Mononuclear cell (primary cell): ENCODE measurements around the gene ELAC1. TPM values are rescaled to one million over a fixed set of nuclear protein-coding genes. Genes with fewer than 3 reads are reported as not detected.
"Not testable (repeated sequence)": the region's sequence is repeated elsewhere in the genome, so short reads cannot be mapped to it uniquely, and the experiment has no call there.

Experiments
- H3K27me3 ChIP-seq: 2 replicates; pipeline ENCODE4 v1.6.0; 2011; ENCODE audit warnings: low read length, control low read depth; ENCODE audit not compliant: insufficient read depth
- H3K4me1 ChIP-seq: 2 replicates; pipeline ENCODE4 v1.5.1; 2011; ENCODE audit warnings: mild to moderate bottlenecking, low read length, control low read depth; ENCODE audit not compliant: insufficient read depth
- H3K4me3 ChIP-seq: 2 replicates; pipeline ENCODE4 v1.5.1; 2011; ENCODE audit warnings: mild to moderate bottlenecking, low read length, moderate library complexity
- H3K9me3 ChIP-seq: 2 replicates; pipeline ENCODE4 v1.5.1; 2011; ENCODE audit warnings: low read depth, mild to moderate bottlenecking, control low read depth, low read length
- total RNA-seq: library from RNA; depleted of rRNA; stranded (reverse); fragments of >200 nt; gene quantifications from one replicate; pipeline ENCODE4 v1.2.3, GENCODE V29; 2012

ELAC1 gene
- total RNA-seq, 1 donor: 8.7 TPM

DNA sequence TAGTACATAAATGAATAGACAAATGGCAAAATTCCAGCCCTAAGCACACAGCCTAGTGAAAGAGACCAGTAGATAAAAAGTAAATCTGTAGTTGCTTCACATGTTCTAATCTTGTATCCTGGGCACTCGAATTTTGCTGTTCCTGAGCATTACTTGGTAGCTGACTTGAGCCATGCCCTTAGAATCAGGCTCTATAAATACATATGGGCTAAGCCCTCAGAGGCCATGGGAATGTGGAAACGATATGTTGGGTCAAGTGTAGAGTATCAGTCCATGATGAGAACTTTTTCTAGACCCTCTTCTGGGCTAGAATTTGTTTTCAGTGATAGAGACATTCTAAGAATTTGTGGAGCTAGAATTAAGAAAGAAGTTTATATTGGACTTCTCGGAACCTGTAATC is 21.9 kb downstream of the ELAC1 start:
- H3K9me3 ChIP-seq: no peaks in the 10 kb centered on the region
- no peak overlapping the region for H3K4me3 ChIP-seq
- no peaks in the 10 kb centered on the region for H3K4me1 ChIP-seq
- H3K27me3 ChIP-seq: no peaks in the 10 kb centered on the region

DNA sequence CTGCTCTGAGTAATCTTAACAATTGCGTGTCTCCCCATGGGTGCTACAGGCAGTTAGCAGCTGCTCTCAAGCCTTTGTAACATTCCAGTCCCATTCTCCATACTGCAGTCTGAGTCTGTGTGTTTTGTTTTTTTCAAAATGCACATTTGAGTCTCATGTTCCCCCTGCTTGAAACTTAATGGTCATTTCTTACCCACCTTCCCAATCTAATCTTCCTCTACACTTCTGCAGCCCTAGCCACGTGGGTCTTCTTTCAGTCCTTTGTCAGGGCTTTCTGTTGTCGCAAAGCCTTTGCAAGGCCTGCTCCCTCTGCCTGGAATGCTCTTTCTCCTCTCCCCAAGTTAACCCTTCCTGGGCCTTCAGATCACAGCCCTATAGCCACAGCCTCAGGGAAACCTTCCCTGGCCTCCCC is 24.5 kb downstream of the ELAC1 start:
- H3K27me3 ChIP-seq: no peaks in the 10 kb centered on the region
- no peaks in the 10 kb centered on the region for H3K4me1 ChIP-seq
- H3K9me3 ChIP-seq: no peaks in the 10 kb centered on the region
- no peak overlapping the region for H3K4me3 ChIP-seq

DNA sequence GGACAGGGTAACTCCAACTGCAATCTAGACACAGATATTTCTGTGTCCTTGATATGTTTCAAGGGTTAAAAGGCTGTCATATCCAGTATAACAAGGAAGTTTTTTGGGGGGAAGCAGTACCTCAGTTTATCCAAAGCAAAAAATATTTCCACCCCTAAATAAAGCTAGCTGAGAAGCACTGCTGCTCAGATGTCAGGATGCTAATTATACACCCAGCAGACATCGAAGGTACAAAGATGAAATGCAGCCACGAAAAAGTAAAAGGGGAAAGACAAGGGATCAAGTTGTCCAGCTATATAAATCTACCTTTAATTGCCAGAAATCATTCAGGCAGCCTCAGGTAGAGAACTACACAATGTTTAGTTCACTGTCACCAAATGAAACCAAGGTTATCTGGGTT is 26.2 kb downstream of the ELAC1 start:
- no peaks in the 10 kb centered on the region for H3K4me1 ChIP-seq
- no peak overlapping the region for H3K4me3 ChIP-seq
- no peaks in the 10 kb centered on the region for H3K9me3 ChIP-seq

DNA sequence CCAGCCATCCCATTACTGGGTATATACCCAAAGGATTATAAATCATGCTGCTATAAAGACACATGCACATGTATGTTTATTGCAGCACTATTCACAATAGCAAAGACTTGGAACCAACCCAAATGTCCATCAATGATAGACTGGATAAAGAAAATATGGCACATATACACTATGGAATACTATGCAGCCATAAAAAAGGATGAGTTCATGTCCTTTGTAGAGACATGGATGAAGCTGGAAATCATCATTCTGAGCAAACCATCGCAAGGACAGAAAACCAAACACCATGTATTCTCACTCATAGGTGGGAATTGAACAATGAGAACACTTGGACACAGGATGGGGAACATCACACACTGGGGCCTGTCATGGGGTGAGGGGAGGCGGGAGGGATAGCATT is 35.3 kb downstream of the ELAC1 start:
- not testable (repeated sequence) for H3K4me1 ChIP-seq, H3K9me3 ChIP-seq, H3K27me3 ChIP-seq, H3K4me3 ChIP-seq

More for the DNA sequence above, 26.2 kb downstream of the ELAC1 start:
- H3K27me3 ChIP-seq: no peaks in the 10 kb centered on the region

DNA sequence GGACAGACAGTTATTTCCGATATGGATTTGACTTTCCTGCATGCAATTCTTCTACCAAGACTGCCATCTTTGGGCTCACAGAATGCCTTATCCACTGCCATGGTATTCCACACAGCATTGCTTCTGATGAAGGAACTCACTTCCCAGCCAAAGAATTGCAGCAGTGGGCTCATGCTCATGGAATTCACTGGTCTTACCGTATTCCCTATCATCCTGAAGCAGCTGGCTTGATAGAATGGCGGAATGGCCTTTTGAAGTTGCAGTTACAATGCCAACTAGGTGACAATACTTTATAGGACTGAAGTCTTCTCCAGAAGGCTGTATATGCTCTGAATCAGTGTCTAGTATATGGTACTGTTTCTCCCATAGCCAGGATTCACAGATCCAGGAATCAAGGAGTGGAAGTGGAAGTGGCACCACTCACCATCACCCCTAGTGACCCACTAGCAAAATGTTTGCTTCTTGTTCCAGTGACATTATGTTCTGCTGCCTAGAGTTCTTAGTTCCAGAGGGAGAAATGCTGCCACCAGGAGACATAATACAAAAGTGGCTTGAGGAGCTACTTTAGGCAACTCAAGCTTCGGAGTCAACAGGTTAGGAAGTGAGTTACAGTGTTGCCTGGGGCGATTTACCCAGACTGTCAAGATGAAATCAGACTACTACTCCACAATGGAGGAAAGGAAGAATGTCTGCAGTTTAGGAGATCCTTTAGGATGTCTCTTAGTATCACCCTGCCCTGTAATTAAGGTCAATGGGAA is 38.4 kb downstream of the ELAC1 start:
- H3K4me1 ChIP-seq: no peaks in the 10 kb centered on the region
- H3K9me3 ChIP-seq: no peaks in the 10 kb centered on the region
- H3K4me3 ChIP-seq: no peak overlapping the region
- no peaks in the 10 kb centered on the region for H3K27me3 ChIP-seq

DNA sequence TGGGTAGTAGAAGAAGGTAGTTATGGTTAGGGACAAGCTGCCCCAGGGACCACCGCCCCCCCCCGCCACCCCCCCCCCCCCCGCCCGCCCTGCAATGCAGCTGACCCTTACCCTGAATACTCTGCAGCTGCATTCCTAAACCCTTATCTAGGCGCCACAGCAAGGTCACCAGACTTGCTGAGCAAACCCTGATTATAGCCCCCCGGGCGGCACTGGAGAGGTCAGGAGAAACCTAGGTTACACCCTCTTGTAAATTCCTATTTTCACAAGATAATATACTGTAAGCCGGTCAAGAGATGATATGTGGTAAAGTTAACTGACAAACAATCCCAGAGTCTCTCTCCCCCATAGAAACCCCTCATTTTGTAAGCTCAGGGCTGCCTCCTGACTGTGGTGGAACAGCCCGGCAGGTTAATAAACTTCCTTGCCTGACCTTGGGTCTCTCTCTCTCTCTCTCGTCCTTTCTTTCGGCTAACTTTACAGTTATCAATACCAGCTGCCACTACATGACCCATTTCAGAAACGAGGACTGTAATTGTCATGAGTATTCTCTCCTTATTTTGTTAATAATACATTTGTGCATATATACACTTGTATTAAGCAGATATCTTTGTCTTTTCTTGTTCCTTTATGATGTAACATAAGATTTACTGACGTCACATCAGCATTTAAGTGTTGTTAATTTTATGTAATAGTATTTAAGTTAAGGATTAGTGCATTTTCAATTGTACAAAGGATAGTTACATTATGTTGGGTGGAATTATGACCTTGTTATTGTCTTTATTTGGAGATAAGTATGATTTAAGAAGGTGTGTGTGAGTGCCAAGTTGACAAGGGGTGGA is 39.3 kb downstream of the ELAC1 start:
- no peaks in the 10 kb centered on the region for H3K27me3 ChIP-seq
- no peak overlapping the region for H3K4me3 ChIP-seq
- H3K4me1 ChIP-seq: no peaks in the 10 kb centered on the region

DNA sequence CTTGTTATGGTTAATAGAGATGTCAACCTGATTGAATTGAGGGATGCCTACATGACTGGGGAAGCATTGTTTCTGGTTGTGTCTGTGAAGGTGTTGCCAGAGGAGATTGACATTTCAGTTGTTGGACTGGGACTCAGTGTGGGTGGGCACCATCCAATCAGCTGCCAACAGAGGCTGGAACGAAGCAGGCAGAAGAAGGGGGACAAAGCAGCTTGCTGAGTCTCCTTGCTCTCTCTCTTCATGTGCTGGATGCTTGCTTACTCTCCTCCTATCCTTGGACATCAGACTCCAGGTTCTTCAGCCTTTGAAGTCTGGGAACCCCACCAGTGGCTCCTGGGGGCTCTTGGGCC is 39.9 kb downstream of the ELAC1 start:
- H3K4me3 ChIP-seq: no peak overlapping the region
- no peaks in the 10 kb centered on the region for H3K27me3 ChIP-seq
- H3K9me3 ChIP-seq: no peaks in the 10 kb centered on the region
- no peaks in the 10 kb centered on the region for H3K4me1 ChIP-seq

More for the DNA sequence above, 39.3 kb downstream of the ELAC1 start:
- H3K9me3 ChIP-seq: no peaks in the 10 kb centered on the region

DNA sequence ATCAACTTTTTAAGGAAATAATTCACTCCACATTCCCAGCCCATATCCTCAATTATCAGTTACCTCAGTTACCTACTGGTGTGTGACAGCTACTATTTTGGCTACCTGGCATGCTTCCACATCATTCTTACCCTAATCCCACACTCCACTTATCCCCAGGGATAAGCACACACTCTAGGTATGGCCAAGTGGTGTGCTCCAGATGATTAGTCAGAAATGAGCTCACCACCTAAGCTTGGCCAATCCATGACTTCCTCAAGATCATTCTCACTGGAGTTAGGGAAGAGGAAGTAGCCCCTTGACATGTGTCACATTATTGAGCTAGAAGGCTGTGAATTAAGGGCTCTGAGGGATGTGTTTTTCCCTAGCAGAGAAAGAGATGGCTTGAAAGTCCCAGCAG is 41.2 kb downstream of the ELAC1 start:
- Histone ChIP-seq H3K27me3 (no peaks in the 10 kb centered on the region), H3K4me1 (no peaks in the 10 kb centered on the region), H3K9me3 (no peaks in the 10 kb centered on the region), H3K4me3 (no peak overlapping the region)

DNA sequence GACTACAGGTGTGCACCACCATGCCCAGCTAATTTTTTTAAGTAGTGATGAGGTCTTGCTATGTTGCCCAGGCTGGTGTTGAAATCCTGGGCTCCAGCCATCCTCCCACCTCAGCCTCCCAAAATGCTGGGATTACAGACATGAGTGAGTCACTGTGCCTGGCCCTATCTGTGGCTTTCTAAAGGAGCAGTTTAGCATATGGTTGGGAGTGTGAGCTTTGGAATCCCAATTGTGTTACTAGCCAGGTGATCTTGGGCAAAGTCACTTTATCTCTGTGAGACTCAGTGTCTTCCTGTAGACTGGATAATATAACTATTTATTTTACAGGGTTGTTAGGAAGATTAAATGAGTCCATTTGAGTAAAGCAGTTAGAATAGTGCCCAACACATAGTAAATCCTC is 42.4 kb downstream of the ELAC1 start:
- no peaks in the 10 kb centered on the region for H3K9me3 ChIP-seq
- H3K4me3 ChIP-seq: no peak overlapping the region
- H3K4me1 ChIP-seq: no peaks in the 10 kb centered on the region
- H3K27me3 ChIP-seq: no peaks in the 10 kb centered on the region

DNA sequence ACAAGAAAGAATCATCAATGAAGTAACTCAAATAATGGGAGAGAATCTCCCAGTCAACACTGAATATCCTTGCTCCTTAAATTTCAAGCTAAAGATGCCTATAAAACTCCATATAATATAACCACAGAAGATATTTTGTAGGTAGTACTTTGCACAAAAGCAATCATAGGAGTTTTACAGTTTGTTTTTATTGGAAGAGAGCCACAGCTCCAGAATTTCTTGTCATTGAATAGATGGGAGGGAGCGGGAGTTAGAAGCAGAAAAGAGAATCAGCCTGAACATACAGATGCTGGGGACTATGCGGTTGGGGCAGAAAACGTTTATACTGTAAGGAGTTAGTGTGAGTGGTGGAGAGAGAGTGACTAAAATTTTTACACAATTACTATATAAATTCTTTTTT is 43.9 kb downstream of the ELAC1 start:
- H3K9me3 ChIP-seq: no peaks in the 10 kb centered on the region
- no peaks in the 10 kb centered on the region for H3K27me3 ChIP-seq
- no peaks in the 10 kb centered on the region for H3K4me1 ChIP-seq
- H3K4me3 ChIP-seq: no peak overlapping the region

DNA sequence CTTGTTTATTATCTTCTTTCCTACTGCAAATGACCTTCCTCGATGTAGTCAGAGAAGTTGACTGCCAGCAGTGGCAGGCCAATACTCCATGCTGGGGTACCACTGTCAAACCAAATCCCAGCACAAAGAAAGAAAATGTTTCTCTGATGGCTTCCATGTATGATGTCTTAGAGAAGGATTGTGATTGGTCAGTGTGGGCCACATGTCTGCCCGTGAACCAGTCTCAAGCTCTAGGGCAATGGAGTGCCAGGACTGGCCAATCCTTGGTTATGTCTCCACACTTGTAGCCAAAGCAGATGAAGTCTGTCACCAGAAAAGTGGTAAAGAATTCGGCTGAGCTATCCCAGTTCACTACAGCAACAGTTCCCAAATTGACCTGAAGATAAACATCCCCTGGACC is 44.6 kb downstream of the ELAC1 start:
- Histone ChIP-seq H3K27me3 (no peaks in the 10 kb centered on the region), H3K4me3 (no peak overlapping the region), H3K9me3 (no peaks in the 10 kb centered on the region), H3K4me1 (no peaks in the 10 kb centered on the region)

DNA sequence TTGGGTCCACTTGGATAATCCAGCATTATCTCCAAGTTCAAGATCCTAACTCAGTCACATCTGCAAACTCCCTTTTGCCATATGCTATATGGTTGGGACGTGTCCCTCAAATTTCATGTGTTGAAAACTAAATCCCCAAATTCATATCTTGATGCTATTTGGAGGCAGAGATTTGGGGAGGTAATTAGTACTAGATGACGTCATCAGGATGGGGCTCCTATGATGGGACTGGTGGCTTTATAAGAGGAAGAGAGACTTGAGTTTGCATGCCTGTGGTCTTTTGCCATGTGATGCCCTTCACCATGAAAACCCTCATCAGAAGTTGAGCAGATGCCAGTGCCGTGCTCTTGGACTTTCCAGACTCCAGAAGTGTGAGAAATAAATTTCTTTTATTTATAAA is 45.4 kb downstream of the ELAC1 start:
- H3K4me1 ChIP-seq: no peaks in the 10 kb centered on the region
- H3K4me3 ChIP-seq: no peak overlapping the region
- H3K27me3 ChIP-seq: no peaks in the 10 kb centered on the region
- H3K9me3 ChIP-seq: no peaks in the 10 kb centered on the region

DNA sequence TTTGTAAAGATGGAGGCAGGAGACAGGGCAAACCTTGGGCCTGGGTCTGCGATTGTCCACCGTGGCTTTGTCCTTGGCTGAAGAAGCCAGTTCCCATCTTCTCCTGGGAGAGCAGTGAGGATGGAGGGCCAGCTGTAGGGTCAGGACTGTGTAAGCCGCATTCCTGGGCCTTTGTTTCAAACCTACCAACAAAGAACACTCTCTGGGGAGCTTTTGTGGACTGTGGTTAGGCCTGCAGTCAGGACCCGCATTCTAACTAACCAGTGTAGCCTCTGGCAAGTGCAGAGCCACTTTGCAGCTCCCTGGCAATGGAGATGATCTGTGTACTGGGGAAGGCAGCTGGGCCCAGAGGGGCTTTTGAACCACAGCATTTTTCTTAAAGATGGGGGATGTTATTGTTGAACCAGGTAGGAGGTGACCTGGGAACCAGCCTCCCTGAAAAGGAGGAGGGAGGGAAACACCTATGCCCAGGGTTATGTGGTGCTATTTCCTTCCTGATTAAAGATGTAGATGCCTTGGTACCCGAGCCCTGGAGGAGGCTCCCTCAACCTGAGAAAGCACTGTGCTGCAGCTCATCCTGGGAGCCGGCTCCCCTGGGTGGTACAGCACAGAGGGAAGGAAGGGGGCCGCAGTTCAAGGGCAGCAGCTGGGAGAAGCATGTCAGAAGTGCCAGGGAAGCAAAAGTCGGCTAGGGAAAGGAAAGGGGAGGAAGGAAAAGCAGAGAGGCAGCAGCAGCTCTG is 49.5 kb downstream of the ELAC1 start:
- no peaks in the 10 kb centered on the region for H3K27me3 ChIP-seq
- H3K4me1 ChIP-seq: no peaks in the 10 kb centered on the region
- no peak overlapping the region for H3K4me3 ChIP-seq
- H3K9me3 ChIP-seq: no peaks in the 10 kb centered on the region

DNA sequence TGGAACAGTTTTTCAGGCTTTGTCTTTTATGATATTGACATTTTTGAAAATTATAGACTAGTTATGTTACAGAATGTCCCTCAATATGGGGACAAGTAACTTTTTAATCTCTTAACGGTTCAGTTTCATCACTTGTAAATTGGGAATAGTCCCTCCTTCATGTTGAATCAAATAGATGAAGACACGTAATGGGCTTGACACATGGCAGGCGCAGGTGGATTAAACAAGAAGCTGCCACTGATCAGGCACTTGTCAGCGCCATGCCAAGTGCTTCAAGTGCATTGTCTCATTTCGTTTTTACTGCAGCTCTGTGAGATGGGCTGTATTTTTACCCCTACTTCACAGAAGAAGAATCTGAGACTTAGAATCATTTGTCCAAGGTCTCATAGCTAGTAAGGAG is 52.7 kb downstream of the ELAC1 start:
- Histone ChIP-seq H3K4me3 (no peak overlapping the region), H3K4me1 (peaks cover 1% of the 10 kb centered on the region), H3K9me3 (no peaks in the 10 kb centered on the region), H3K27me3 (no peaks in the 10 kb centered on the region)

DNA sequence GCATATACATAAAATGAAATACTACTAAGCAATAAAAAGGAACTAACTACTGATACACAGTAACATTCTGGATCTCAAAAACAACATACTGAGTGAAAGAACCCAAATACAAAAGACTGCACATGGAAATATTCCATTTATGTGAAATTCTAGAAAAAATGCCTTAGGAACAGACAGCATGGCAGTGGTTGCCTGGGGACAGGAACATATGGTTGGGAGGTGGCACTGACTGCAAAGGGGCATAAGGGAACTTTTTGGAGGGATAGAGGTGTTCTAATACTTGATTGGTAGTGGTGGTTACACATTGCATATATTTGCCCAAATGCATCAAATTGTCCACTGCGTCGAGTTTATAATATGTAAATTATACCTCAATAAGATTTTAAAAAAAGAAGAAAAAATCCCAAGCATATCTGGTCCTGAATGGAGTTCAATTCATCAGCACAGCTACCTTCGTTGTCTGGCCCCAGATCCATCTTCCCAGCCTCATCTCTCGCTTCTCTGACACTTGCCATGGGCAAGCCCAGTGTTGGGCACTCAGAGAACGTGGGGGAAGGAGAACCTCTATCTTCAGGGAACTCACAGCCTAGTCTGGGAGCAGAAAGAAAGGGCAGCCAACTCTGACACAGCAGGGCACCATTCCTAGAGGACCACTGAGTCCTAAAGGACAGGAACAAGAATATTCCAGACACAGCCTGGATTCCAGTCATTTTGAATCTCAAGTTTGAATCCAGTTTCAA is 53.6 kb downstream of the ELAC1 start:
- no peak overlapping the region for H3K4me3 ChIP-seq
- H3K9me3 ChIP-seq: no peaks in the 10 kb centered on the region
- peaks cover 9% of the 10 kb centered on the region for H3K4me1 ChIP-seq

More for the DNA sequence above, 53.6 kb downstream of the ELAC1 start:
- H3K27me3 ChIP-seq: no peaks in the 10 kb centered on the region
